ENCODE data around the gene KIAA0232. TPM values are rescaled to one million over a fixed set of nuclear protein-coding genes. Genes with fewer than 3 reads are reported as not detected.
"Not testable (repeated sequence)": the region's sequence is repeated elsewhere in the genome, so short reads cannot be mapped to it uniquely, and the experiment has no call there.

KIAA0232 gene
- total RNA-seq, 1 donor from 2014 or later, result 50.8 TPM

DNA sequence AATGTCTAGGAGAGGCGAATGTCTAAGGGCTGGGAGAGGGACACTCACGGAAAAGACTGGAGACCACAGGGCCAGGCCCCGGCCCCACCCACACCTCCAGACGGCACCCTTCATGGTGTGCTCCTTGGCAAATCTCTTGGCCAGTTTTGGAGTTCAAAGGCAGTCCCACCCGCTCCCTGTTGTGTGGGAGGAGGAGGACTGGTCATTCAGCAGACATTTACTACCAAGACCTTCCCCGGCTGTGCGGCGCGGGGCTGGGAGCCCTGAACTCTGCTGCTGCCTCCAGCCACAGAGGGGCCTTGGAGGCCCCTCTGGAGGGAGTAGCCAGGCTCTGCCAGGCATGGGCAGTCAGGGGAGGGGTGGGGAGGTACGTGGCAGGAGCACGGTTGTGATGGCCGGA, 118.4 kb downstream of the KIAA0232 start:
- no peak for DNase-seq

DNA sequence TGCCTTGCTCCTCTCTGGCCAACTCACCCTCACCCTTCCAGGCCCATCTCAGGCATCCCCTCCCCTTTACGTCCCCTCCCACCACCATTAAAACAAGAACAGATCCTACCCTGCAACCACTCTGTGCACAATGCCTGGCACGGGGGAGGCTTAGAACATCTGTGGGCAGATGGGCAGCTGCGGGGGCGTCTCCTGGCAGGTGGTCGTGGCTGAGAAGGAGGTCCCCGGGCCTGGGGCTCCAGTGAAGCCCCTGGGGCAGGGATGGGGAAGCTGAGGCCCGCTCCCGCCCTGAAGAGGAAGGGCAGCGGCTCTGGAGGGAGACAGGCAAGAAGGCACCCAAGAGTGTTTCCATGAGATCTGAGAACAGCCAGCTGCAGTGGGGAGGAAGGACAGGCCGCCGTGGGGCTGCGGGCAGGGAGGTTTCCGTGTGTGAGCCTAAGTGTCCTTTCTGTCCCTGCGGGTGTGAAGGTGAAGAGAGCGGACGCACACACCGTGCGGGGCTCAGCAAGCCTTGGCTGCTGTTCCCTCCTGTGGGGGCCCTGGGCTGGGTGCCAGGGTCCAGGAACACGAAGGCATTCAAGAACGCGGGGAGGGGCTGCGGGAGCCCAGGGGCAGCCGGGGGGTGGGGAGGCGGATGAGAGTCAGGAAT, 119.3 kb downstream of the KIAA0232 start:
- DNase-seq, result no peak

DNA sequence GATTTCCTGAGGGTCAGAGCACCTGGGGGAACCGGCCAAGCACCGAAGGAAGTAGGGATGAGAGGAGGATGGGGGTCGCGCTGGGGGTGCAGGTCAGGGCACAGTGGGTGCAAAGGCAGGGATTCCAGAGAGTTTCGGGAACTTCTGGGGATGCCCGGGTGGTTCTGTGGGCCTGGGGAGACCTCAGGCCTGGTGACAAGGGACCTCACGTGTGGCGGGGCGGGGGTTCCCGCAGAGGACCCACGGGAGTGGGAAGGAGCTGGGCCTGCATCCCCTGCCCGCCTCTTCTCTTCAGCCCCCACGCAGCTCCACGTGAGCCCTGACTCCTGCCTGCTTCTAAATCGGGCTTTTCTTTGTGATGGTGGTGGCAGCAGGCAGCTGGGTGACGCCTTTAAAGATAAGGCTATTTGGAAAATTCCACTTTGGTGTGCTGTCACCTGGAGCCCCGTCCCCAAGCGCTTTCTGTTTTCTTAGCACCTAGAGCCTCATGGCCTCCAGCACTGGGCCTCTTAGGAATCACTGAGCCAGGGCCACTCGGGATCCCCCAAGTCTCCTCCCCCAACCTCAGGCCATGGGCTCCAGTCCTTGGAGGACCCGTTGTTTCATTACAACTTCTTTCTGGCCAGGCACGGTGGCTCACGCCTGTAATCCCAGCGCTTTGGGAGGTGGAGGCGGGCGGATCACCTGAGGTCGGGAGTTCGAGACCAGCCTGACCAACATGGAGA, 120.0 kb downstream of the KIAA0232 start:
- DNase-seq, result no peak

DNA sequence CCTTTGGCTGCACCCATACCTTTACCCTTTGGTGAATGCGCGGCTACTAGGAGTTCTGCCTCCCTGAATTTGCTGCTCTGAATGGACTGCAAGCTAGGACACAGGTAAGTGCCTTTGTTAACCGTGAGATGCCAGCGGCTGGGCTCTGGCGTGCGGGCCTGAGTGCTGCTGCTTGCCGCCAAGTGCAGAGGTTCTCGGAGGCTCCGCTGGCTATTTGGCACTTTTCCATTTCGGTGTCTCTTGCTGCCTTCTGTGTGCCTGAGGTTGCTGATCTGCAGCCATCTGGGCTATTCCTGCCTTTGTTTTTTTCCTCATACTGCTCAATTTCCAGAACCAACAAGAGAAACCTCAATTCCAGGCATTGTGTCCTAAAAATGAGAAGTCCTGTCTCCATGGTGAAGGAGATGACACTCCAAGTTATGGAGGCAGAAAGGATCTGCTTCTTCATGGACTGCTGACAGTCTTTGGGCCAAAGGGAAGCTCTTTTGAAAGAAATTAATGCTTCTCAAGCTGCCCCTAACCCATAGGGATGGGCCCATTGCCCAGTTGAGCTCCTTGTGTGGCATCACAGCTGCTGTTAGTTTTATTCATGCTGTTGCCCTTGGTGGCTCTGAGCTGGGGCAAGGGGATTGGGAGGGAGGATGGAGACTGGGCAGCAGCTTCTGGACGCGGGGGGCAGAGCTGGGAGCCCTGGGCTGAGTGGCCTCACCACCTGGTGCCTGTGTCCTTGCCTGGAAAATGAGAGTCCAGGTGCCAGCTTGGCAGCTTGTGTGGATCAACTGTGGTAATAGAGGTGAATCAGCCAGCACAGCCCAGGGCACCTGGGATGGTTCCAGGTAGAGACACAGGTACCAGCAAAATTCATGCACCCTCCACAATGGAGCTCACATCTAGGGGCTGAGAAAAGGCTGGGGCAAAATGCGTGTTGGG, 123.3 kb downstream of the KIAA0232 start:
- no peak for DNase-seq

DNA sequence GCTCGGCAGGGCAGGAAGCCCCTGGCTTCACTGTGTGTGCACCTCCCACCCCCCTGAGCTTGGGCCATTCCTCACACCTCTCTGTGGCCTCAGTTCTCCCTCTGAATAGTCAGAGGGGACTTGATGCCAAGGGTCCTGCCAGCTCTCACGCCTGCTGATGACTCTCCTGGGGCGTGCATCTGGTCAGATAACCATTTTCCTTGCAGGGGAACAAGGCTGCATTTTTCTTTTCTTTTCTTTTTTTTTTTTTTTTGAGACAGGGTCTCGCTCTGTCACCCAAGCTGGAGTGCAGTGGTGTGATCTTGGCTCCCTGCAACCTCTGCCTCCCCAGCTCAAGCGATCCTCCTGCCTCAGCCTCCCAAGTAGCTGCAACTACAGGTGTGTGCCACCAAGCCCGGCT, 124.0 kb downstream of the KIAA0232 start:
- DNase-seq, result not testable (repeated sequence)

DNA sequence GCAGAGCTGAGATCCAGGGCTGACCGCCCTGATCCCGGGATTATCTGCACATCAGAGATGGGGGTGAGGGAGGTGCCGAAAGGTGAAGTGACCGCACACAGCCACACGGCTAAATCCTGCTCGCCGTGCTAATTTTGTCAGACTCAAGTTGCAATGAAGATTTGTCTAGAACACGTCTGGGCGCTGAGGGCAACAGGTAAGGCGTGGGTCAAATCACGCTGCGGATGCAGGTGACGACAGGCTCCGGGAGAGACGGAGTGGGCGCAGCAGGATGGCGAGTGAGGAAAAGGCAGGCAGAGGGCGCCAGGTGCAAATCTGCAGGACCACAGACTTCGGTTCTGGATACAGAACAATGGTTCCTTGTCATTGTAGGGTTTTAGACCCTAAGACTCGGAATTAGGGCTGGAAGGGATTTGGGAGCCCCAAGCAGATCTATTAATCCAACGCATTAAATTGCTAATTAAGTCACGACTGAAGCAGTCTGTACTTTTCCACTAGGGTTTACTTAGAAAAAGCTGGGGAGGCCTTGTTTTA, 125.2 kb downstream of the KIAA0232 start:
- DNase-seq, result no peak

DNA sequence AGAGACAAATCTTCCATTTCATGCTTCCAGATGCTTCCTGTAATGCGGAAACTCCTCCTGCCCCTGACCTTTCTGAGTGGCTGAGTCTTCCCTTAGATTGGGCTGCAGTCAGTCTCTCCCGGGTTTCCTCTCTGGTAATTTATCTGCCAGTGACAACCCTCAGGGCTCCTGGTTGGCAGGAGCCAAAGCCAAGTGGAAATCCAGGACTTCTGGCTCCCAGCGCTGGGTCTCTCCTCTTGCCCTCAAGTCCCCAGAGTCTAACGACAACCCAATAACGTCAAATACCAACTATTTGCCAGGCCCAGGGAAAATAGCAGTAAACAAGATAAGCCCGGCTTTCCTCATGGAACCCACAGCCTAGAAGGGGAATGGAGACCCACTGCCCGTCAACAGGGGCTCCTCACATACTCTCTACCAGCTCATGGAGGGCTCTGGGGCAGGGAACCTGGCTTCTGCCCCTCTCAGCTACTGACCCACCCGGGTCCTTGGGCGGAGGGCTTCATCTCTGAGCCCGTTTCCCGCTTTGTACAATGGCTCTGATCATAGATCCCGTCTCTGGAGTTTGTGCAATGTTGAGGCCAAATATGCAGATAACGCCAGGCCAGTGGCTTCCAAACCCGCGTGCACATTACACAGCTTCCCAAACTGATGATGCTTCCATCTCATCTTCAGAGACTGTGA, 126.0 kb downstream of the KIAA0232 start:
- no peak for DNase-seq

DNA sequence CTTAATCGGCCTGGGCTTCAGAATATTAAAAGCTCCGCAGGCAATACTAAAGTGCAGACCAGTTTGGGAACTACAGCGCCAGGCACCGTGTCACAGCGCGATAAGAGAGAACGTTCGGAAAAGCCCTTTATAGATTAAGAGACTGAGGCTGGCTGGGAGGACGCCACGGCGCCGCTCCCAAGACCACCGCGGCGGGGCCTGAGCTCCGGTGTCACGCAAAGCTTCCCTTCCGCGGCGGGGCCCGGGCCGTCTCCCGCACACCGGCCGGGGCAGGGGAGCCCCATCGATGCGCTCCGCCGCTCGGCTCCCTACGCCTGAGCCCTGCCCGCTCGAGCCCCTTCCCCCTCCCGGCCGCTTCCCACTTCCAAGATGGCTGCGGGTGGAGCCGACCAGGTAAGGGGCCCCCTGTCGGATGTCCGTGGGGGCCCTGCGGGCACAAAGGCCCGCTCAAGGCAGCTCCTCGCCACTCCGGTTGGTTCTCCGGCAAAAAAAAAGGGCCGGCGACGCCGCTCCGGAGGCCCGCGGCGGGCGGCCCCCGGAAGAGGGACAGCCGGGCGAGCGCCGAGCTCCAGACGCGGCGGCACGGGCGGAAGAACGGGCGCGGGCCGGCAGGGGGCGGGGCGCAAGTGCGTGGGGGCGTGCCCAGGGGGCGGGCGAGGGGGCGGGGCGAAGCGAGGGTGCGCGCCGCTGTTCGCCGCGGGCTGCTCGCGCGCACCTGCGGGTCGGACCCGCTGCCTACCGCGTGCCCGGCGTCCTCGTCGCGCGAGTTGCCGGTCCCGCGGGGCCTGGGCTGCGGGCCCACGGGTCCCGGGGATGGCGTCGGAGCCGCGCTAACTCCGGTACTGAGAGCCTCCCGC, 126.8 kb downstream of the KIAA0232 start, which contains the start of gene TBC1D14:
TSS of gene TBC1D14 (plus strand) at position 714 of the 857 bp plus-strand sequence. CDS start 13,564 bp downstream, outside the sequence.
- DNase-seq, result peak; percentile 88

DNA sequence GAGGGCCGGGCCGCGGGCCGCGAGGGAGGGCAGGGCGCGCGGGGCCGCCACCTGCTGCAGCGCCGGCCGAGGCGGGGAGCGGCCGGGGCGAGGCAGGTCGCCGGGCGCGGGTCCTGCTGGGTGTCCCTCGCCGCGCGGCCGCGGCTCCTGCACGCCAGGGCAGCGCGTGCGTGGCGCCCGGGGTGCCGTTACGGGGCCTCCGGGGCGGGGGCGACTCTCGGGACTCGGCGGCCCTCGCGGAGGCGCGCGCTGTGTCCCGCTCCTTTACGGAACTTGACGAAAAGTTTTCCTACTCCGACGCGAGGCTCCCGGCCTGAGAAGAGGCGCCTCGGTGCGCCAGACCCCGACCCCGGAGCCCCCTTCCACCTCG, 127.4 kb downstream of the KIAA0232 start:
- no peak for DNase-seq

DNA sequence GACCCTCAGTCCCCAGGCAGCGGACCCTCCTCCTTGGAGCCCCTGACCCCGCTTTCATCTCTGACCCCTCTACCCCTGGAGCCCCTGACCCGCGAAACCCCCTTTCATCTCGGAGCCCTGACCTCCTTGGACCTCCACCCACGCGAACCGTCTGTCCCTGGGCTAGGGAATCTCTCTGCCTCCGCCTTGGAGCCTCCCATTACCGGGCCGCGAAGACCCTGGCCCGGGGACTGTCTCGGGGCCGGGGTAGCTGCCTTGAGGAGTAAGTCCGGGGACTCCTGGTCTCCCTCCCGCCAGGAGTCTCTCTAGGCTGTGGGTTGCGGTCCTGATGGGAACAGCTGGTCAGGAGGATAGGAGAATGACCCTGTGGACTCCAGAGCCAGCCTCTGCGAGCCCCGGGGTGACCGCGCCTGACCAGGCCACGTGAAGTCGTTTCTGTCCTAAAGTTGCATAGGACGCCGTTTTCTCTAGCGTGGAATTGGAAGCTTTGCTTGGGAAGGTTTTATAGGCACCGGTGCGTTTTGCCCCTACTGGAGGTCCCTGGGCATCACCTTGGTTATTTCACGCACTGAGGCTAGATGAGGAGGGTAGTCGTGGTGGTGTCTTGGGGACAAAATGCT, 127.9 kb downstream of the KIAA0232 start:
- no peak for DNase-seq

DNA sequence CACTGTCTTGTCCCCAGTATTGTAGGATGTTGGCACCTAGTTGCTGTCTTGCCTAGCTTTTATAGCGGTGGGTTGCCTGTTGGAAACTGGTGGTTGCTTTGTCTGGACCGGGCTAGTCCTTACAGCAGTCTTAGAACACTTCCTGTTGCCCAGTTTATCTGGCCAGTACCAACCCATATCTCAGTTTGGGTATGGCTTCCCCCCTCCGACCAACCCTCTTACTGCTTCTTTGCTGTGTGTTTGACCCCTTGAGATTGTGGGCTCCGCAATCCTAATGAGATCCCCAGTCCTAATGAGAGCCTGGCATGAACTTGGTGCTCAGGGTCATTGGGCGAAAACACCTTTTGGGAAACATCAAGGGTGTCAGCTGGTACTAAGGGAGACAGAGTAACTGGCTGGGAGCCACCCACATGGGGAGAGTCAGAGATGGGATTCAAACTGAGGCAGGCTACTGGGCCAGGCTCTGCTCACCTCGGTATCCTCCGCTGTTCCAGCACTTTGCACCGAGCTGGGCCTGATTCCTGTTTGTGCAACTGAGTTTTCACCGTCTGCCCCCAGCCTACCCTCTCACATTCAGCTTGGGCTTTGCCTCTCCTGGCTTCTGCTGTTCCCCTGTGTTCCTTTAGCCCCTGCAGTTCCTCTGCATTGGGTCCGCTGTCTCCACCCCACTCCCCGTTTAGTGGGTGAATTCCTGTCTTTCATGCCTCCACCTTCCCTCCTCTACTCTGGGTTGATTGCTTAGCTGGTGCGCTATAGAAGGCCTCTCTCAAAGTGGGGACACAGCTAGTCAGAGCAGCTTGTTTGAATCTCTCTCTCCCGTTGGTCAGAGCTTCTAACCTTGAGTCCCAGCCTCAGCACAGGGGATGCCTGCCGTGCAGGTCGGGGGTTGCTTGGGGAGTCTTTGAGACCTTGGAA, 128.7 kb downstream of the KIAA0232 start:
- no peak for DNase-seq

DNA sequence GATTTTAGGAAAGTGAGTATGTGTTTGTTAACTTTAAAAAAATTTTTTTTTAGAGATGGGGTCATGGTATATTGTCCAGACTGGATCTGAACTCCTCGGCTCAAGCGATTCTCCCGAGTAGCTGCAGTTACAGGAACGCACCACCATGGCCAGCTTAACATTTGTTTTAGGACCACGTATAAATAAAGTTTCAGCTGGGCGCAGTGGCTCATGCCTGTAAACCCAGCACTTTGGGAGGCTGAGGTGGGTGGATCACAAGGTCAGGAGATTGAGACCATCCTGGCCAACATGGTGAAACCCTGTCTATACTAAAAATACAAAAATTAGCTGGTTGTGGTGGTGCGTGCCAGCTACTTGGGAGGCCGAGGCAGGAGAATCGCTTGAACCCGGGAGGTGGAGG, 129.4 kb downstream of the KIAA0232 start:
- not testable (repeated sequence) for DNase-seq

DNA sequence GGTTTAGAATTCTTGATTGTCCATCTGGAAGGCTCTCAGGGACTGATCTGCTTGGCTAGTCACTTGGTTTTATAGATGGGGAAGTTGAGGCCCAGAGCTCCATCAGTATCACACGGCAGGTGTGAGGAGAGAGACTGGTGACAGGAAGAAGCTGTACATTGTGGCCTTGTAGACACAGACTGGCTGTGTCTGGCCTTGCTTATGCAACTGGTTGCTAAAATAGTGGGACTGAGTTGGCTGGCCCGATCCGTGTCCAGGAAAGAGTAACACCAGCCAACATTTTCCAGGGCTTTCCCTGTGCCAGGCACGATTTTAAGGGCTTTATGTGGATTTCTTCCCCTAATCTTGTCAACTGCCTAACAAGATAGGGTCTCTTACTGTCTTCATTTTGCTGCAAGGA, 129.9 kb downstream of the KIAA0232 start:
- no peak for DNase-seq

DNA sequence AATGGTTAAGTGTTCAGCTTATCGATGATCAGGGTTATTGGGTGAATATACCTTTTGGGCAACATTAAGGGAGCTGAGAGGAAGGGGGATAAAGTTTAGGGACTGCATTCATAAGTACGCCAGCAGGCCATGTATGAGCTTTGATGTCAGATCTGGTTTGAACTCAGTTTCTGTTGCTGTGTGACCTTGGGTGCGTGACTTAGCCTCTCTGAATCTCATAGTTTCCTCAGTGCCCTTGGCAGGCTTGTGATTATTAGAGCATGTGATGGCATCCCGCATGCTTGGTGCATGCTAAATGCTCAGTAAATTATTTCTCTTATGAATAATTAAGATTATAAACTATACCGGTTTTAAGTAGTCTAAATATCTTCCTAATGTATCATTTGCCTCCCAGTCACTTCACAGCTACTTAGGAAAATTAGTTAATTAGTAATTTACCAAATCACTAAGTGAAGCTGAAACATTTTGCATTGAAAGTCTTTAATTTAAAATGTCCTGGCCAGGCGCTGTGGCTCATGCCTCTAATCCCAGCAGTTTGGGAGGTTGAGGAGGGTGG, 130.9 kb downstream of the KIAA0232 start:
- no peak for DNase-seq

DNA sequence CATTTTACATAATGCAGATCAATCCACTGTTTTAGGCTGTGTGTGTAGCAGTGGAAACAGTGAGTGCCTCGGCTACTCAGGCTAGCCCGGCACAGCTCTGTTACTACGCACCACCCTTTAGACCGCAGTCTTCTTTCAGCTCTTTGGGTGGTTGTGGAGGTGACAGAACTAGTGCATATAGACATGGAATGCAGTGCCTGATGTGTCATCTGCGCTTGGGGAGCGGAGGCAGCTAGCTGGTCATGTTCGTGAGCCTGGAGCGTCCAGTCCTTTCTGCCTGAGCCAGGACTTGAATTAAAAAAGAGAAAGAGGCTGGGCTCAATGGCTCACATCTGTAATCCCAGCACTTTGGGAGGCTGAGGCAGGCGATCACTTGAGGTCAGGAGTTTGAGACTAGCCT, 131.9 kb downstream of the KIAA0232 start:
- no peak for DNase-seq

DNA sequence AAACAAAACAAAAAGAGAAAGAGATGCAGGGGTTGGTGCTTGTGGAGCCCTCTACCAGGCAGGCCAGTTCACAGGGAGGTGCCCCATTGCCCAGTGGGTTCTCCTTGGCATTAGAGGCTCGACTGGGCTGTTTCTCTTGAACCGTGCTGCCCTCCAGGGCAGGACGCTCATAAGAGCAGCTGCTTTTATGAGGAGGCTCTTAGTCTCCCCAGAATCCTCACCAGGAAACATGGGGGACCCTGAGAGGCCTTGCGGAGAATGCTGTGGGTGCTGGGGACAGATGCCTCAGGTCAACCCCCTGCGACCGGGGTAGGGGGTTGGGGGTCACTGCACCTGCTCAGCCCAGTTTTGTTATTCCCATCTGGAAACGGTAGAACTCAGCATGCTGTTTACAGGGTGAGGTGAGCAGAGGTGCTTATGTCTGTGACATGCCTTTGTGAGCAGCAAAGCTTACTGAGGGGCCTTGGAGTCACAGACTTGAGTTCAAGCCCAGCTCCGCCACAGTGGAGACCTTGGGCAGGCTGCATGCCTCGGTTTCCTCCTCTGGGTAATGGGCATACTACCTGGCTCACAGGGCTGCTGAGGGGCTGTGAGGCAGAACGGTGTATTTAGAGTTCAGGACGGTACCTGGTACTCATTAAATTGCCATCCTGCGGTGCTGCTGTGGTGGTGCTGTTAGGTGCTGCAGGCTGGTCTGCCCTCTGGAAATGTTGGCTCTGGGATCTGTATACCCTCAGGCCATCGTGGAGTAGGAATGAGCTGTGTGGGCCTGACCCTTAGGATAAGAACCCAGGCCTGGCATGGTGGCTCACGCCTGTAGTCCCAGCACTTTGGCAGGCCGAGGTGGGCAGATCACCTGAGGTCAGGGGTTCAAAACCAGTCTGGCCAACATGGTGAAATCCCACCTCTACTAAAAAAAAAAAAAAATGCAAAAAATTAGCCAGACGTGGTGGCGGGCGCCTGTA, 132.8 kb downstream of the KIAA0232 start:
- no peak for DNase-seq

DNA sequence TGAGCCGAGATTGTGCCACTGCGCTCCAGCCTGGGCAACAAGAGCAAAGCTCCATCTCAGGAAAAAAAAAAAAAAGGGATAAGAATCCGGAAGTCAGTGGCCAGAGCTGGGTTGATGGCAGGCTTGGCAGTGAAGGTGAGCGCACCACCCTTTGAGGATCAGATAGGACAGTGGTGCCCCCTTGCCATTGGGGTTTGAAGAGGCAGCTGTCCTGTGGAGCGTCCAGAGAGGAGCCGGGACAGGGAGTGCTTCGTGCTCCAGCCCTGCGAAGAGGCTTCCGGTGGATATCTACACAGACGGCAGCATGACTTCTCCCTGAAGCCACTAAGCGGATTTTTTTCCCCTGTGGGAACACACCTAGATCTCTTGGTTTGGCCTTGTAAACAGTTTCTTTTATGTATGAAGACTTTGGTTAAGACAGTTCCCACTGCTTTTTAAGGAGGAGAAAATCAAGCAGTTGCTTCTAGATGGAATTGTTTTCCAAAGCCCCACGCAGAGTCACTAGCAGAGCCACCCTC, 133.6 kb downstream of the KIAA0232 start:
- no peak for DNase-seq

Measured in occipital lobe (tissue), 2 donors.